NCI-H510A (cell line): ENCODE data around the gene PROSER1.
"Not testable (repeated sequence)": the region's sequence is repeated elsewhere in the genome, so short reads cannot be mapped to it uniquely, and the experiment has no call there.

Experiments
- DNase-seq: peaks from one replicate; lab custom pipeline; 2025; lab: John Stamatoyannopoulos, UW

Gene PROSER1

DNA sequence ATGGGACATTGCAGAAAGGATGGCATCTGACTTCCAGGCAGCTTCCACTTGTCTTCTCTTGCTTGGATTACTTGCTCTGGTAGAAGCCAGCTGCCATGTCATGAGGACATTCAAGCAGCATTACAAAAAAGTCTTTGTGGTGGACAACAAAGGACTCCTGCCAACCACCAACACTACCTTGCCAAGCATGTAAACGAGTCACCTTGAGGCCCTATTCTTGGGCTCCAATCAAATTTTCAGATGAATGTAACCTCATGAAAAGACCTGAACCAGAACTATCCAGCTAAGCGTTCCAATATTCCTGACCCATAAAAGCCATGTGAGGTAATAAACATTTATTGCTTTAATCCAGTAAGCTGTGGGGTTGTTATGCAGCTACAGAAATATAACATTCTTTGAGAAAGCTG, 12.5 kb downstream of the PROSER1 start:
- DNase-seq, result no peak

GRCh38 chr13:39023761-39024160, 14.1 kb downstream of the PROSER1 start:
- DNase-seq, result no peak

DNA sequence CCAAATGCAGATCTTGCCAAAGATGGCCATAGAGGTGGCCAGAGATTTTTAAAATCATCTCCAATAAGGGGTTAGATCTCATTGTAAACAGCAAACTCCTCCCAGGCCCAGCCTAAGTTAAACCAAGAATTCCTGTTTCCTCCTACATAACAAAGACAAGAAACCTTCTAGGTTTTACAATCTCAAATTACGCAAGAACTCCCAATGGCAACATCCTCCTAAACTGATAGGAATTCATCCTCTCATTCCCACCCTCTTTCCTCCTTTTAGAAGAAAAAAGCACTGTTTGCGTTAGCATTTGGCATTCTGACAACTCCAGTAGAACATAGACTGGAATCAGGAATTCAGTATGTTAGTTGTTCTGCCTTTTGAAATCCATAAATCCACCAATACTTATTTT, 14.6 kb downstream of the PROSER1 start:
- DNase-seq, result no peak

GRCh38 chr13:39020853-39021462, 16.9 kb downstream of the PROSER1 start:
- no peak for DNase-seq

DNA sequence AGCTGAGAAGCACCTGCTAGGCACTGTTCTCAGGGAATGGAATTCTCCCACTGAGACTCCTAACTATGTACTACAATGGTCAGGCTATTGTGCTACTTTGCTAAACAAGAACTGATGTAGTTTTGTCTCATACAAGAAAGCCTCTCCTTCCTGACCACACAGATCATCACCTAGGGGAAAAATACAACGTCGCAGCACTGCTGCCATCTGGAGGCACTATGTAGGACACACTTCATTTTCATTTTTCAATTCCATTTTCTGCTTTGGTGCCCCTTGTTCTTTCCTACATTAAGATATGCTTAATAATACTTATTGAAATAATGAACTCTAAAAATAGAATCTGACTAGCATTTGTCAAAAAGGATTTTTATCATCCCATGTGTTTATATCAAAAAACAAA, 21.1 kb downstream of the PROSER1 start:
- DNase-seq, result no peak

- no peak for DNase-seq
Measured at GRCh38 chr13:39016087-39016486, 21.8 kb downstream of the PROSER1 start.

DNA sequence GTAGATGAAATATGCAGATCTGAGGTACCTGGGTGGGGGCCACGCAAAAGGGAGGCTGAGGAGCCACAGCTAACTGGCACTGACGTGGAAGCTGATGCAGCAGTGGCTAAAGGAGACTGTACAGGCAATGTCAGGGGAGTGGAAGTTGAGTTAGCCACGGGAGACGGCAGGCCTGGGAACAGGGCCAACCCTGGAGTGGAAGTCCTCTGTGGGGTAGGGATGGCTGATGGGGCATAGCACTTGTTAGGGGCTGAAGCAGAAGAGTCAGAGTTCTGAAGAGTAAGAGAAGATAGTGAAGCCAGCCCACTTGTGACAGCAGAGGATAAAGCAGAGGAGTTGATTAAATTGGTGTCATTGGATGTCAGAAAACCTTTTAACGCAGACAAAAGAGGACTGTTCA, 24.4 kb downstream of the PROSER1 start:
- DNase-seq, result no peak

DNA sequence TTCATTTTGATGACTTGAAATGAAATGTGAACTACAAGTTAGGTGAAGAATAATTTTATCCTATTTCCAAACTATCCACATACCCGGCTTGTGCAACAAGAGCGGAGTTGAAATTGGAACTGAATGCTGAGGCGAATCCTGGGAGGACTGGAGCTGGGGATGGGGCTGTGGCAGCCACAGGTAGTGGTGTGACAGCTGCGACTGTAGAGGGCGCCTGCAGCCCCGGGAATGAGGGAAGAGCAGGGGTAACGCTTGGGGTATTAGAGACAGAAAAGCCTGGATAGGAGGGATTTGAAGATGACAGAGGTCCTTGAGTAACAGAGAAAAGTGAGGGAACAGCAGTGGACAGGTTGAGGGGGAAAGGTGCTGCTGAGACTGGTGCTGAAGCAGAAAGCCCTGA, 25.3 kb downstream of the PROSER1 start:
- DNase-seq, result no peak

GRCh38 chr13:39006371-39007111, 31.3 kb downstream of the PROSER1 start:
- not testable (repeated sequence) for DNase-seq

GRCh38 chr13:38998739-38999138, 39.1 kb downstream of the PROSER1 start:
- no peak for DNase-seq

GRCh38 chr13:38993381-38993780, 44.5 kb downstream of the PROSER1 start:
- no peak for DNase-seq

DNA sequence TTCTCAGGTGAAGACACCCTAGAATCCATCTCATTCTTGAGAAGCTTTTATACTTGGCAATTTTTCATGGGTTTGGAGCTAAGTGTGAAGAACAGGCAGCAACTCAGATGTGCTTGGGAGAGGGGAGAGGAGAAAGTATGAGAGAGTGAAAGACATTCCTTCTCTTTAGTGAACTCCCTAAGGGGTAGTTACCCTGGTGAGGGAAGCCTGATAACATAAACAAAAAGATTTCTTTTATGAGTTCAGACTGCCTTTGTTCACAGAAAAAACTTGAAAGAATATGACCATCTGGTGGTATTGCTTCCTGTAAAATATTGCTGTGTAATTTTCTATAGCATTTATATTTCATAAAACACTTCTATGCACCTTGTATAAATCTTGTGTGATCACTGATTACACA, 47.2 kb downstream of the PROSER1 start, which contains the start of gene STOML3:
TSS of gene STOML3 (minus strand) at position 139 of the 400 bp plus-strand sequence. CDS start at position 29, 110 bp downstream.
- DNase-seq, result no peak

GRCh38 chr13:38981096-38981495, 56.8 kb downstream of the PROSER1 start:
- DNase-seq, result no peak

GRCh38 chr13:38980750-38981078, 57.2 kb downstream of the PROSER1 start:
- DNase-seq, result no peak

GRCh38 chr13:38979891-38980749, 57.8 kb downstream of the PROSER1 start:
- no peak for DNase-seq

GRCh38 chr13:38970380-38971051, 67.4 kb downstream of the PROSER1 start:
- no peak for DNase-seq

GRCh38 chr13:38969187-38969586, 68.7 kb downstream of the PROSER1 start:
- no peak for DNase-seq

- no peak for DNase-seq
Measured at GRCh38 chr13:38967446-38967845, 70.4 kb downstream of the PROSER1 start.

GRCh38 chr13:38965281-38965680, 72.6 kb downstream of the PROSER1 start:
- DNase-seq, result no peak

GRCh38 chr13:38960175-38960574, 77.7 kb downstream of the PROSER1 start:
- no peak for DNase-seq
